Stimulated activated naive CD4-positive, alpha-beta T cell (primary cell): Measurements from ENCODE around the gene EDAR.

Experiments
- DNase-seq, 6 experiments: peaks; one replicate each; lab custom pipeline; 2025; lab: John Stamatoyannopoulos, UW

EDAR gene

DNA sequence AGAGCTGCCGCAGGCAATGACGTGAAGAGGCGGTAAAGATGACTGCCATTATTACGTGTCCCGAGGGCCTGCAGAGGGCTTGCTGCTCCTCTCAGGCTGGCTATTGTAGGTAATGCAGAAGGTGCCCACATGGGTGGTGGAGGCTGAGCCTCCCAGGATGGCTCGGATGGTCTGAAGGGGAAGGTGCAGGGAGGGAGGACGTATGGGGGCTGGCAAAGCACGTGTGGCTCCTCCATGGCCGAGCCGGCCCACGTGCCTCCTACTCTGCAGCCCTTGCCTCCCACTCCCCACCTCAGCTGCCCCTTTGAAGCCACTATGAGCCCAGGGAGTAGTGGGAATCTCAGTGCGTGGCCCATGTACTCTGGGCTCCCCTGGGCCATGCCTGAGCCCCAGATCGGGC, 48.9 kb downstream of the EDAR start:
- no peak for DNase-seq

DNA sequence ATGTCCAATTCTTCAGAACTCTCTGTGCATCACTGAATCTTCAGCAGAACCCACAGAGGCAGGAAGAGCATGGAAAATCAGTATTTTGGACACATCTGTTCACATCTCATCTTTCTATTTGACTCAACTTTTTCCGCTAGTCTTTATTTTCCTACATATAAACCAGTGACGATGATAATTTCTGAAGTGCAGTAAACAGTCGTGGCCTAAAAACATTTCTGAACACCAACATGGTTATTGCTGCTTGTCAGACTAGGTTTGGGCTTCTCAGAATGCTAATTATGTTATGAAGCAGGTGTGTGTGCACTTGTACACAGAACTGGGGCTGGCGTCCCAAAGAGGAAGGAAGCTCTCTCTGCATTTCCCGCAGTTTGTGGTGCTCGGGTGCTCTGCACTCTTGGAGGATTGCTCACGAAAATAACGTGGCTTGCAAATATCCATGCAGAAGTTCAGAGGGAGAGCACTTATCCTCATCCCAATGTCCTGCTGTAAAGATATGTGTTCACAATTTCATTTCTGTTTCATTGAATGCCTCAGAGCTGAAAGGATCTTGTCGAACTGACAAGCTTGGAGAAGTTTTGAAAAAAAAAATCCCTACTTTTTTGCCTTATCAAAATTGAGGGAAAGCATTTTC, 50.8 kb downstream of the EDAR start:
- DNase-seq, result peak in 1 of 6 experiments; percentile 11

GRCh38 chr2:108937367-108938017, 51.5 kb downstream of the EDAR start:
- no peak for DNase-seq

DNA sequence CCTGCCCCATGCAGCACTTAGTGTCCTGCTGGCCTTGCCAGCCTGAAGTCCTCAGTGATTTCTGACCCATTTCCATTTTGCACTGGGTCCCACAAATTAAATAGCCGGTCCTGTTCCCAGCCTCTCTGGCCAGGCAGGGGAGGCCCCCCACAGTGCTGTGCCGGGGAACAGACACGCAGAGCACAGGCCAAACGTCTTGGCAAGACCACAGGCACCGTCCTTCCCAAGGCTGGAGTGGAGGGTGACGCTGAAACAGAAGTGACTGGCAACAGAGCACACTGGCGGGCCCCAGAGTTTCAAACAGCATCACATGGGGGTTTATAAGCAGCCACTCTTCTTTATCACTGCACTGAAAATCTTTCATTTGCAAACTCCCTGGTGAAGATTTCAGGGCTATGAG, 52.2 kb downstream of the EDAR start:
- no peak for DNase-seq

- no peak for DNase-seq
Measured at GRCh38 chr2:108936076-108936864, 52.8 kb downstream of the EDAR start.

DNA sequence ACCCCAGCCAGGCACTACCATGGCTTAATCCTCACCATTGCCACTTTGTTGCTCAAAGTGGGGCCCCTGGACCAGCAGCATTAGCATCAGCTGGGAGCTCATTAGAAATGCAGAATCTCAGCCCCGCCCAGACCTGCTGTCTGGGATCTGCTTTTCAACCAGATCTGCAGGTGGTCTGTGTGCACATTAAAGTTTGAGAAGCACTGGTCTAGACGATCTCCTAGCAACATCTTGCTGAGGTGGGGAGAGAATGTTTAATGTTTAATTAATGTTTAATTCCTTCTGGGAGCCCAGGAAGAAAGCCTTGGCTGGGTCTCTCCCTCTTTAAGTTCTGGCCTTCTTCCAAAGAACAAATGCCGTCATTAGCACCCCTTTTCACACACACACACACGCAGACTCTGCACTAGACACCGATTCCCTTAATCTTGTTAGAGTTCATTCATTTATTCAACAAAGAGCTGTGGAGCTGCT, 53.7 kb downstream of the EDAR start:
- DNase-seq, result no peak

DNA sequence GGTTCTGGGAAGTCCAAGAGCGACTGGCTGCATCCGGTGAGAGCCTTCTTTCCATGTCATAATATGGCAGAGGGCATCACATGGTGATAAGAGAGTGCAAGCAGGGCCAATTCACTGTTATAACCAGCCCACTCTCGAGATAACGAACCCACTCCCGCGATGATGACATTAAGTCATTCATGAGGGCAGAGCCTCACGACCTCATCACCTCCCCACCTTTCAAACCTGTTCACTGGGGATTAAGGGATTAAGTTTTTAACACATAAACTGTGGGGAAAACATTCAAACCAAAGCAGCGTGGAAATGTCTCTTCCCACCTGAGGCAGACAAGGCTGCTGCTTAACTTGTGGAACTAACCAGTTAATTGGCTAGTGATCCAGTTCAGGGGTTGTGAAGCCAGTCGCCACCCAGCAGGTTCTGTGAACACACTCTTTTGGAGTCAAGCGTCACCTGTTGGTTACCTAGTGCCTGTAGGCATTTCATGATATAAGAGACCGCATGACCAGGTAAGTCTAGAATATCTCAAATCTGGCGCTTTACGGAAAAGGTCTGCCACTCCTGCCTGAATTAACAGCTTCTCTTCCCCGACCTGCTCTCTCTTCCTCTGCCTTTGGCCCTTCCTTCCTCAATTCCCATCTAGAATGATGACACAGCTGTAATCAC, 54.3 kb downstream of the EDAR start:
- no peak for DNase-seq

- no peak for DNase-seq
Measured at GRCh38 chr2:108934151-108934550, 54.9 kb downstream of the EDAR start.

DNA sequence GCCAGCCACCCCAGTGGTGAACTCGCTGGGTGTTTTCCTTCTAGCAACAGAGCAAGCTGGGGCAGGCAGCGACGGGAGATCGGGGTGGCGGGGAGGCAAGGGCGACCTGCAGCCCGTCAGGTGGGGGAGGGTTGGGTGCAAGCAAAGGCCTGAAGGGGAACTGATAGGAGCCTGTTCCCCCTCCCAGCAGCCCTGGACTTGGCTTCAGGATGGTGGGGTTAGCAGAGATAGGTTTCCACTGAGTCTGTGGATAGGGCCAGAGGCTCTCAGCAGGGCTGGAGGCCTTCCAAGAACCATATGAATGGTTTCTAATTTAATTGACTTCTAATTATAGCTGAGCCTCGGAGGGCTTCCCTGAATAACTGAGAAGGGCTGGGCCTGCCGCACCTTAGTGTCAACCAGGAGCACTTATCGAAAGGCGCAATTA, 55.3 kb downstream of the EDAR start:
- DNase-seq, result no peak

DNA sequence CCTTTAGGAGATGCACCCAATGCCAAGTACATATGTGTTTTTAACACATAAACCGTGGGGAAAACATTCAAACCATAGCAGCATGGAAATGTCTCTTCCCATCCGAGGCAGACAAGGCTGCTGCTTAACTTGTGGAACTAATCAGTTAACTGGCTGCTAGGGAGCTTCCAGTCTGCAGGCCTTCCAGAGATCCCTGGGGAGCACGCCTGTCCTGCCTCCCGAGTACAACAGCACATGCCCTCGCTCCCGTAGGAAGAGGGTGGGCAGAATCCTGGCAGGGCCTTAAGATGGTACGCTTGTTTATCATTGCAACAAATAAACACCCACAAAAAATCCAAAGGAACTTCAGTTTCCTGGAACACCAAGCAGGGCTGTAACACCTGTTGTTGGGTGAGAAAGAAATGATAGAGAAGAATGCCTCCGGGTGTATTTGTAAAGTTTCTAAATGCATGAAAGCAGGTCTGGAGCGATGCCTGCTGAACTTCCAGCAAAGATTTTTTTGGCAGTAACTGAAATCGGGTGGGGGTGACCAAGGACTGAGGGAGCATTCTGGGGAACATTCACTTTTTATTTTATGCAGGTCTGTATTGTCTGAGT, 56.2 kb downstream of the EDAR start:
- no peak for DNase-seq

- DNase-seq, result no peak
Measured at GRCh38 chr2:108931372-108931771, 57.6 kb downstream of the EDAR start.

- DNase-seq, result no peak
Measured at GRCh38 chr2:108929807-108930425, 59.1 kb downstream of the EDAR start.

DNA sequence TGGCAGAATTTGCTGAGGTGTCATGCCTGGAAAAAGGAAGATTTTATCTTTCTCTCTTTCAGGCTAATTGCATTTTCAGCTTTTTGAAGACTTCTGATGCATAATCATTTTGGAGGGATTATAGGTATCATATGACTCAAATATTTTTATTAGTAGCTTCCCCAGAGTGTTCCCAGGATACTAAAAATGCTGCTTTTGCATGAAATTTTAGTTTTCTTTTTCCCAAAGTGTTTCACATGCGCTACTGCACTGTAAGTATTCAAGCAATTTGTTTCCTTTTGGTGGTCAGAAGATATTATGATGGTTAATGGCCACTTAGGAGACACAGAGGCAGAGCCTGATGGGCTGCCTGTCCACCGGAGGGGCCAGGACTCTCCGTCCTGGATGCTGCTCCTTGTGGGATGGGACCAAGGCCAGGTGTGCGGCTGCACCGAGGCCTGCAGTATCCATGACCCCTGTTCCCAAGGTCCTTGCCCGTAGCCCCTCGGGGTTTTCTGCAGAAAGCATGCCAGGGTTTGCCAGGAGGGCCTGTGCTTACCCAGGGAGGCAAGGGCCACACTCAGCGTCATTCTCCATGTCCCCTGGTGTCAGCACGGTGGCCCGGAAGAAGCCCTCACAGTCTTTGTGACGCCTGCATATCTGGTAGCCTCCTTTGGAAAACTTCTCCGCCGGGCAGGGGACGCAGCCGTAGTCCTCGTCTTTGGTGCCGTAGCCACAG, 60.2 kb downstream of the EDAR start:
- DNase-seq, result no peak

- peak in 4 of 6 experiments; percentile 5 to 57 (median 43) for DNase-seq
Measured at GRCh38 chr2:108927936-108928659, 60.9 kb downstream of the EDAR start.

- DNase-seq, result no peak
Measured at GRCh38 chr2:108927405-108927804, 61.6 kb downstream of the EDAR start.

DNA sequence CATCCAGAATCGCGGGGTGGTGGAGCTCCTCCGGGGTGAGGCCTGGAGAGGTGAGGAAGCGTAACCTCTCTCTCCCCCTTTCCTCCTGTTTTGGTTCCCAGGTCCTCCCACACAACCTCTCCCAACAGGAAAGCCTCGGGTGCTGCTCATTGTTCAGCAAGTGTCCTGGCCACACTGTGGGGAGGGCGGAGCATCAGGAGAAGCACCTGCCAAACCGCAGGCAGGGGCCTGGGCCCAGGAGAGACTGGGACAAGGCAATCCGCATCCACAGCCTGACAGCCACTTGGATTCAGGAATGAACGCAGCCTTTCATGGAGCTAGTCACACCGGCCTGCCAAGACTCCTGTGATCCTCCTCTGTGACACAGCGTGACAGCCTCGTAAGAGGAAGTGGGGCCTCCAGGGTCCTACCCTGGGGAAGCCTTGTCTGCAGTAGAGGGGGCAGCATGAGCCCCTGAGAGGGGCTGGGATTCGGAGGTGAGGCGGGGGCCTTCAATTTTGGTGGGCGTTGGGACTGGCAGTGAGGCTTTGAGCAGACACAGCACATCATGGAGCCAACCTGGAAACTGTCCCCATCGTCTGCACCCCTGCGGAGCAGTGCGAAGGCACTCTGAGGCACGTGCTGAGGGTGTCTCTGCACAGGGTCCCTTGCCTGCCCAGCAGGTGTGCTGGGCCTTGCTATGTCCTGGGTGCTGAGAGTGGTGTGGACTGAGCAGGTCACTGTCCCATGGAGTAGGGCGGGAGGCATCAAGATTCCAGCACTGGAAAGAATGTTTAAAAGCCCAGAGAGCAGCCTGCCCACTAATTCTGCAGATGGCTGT, 62.2 kb downstream of the EDAR start:
- no peak for DNase-seq

- DNase-seq, result no peak
Measured at GRCh38 chr2:108925735-108926134, 63.3 kb downstream of the EDAR start.

DNA sequence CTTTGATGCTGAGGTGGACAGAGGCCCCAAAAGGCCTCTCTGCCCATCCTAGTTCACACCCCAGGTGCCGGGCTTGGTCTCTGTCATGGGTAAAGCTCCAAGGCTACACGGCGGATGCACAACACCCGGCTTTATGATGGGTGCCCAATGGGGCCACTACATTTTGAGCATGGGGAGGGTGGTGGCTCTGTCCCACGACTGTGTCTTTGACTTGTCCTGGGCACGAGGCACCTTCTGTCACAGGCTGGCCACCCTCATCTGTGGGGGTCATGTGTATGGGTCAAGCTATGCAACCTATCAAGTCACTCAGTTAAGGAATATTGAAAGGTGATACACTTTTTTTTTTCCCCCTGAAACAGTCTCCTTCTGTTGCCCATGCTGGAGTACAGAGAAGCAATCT, 63.7 kb downstream of the EDAR start:
- DNase-seq, result no peak

GRCh38 chr2:108924580-108925251, 64.3 kb downstream of the EDAR start:
- no peak for DNase-seq
